GM23338 (cell line): ENCODE data around the gene SPHK1.

Experiments
- CREB1 ChIP-seq: fragments of 250-450 bp; sonication (Bioruptor Pico); IDR thresholded peaks from 2 replicates; pipeline ENCODE4 v1.5.0; 2020; ENCODE audit warnings: low read depth, mild to moderate bottlenecking, moderate library complexity
- ETS1 ChIP-seq: IDR thresholded peaks from 2 replicates; pipeline ENCODE4 v1.6.1; 2016; ENCODE audit warnings: antibody characterized with exemption
- EZH2 ChIP-seq: fragments of 200-600 bp; sonication (generic); IDR thresholded peaks from one replicate; pipeline ENCODE4 v1.8.0; 2017; ENCODE audit warnings: antibody characterized with exemption, mild to moderate bottlenecking, low read depth; ENCODE audit not compliant: unreplicated experiment
- EZH2phosphoT487 ChIP-seq: fragments of 200-600 bp; sonication (generic); IDR thresholded peaks from one replicate; pipeline ENCODE4 v1.8.1; 2018; ENCODE audit warnings: antibody characterized with exemption; ENCODE audit not compliant: unreplicated experiment
- JUNB ChIP-seq: IDR thresholded peaks from one replicate; pipeline ENCODE4 v1.6.1; 2016; ENCODE audit warnings: antibody characterized with exemption; ENCODE audit not compliant: unreplicated experiment
- NANOG ChIP-seq: IDR thresholded peaks from 2 replicates; pipeline ENCODE4 v1.6.1; 2016; ENCODE audit warnings: antibody characterized with exemption, borderline replicate concordance
- POLR2AphosphoS5 ChIP-seq: IDR thresholded peaks from 2 replicates; pipeline ENCODE4 v1.6.1; 2016; ENCODE audit warnings: antibody characterized with exemption, low read depth
- REST ChIP-seq: IDR thresholded peaks from one replicate; pipeline ENCODE4 v1.6.1; 2018; ENCODE audit warnings: antibody characterized with exemption; ENCODE audit not compliant: unreplicated experiment
- ZNF114 ChIP-seq: fragments of 250-450 bp; sonication (Bioruptor Pico); IDR thresholded peaks from 2 replicates; pipeline ENCODE4 v1.5.0; 2020; ENCODE audit warnings: mild to moderate bottlenecking, moderate library complexity
- ZNF331 ChIP-seq: fragments of 250-450 bp; sonication (Bioruptor Pico); IDR thresholded peaks from 2 replicates; pipeline ENCODE4 v1.5.0; 2020; ENCODE audit warnings: low read depth, mild to moderate bottlenecking, moderate library complexity
- TF ChIP-seq, protein P1 (sequence below), 2 experiments: fragments of 200-600 bp in 1 of 2; sonication (generic) in 1 of 2; conservative IDR thresholded peaks; 2 replicates each; pipeline versions ENCODE4 v1.5.1 to v1.6.1; 2016 to 2017; ENCODE audit warnings: antibody characterized with exemption in 2 of 2, low read depth in 2 of 2, mild to moderate bottlenecking in 2 of 2, moderate library complexity in 1 of 2

DNA sequence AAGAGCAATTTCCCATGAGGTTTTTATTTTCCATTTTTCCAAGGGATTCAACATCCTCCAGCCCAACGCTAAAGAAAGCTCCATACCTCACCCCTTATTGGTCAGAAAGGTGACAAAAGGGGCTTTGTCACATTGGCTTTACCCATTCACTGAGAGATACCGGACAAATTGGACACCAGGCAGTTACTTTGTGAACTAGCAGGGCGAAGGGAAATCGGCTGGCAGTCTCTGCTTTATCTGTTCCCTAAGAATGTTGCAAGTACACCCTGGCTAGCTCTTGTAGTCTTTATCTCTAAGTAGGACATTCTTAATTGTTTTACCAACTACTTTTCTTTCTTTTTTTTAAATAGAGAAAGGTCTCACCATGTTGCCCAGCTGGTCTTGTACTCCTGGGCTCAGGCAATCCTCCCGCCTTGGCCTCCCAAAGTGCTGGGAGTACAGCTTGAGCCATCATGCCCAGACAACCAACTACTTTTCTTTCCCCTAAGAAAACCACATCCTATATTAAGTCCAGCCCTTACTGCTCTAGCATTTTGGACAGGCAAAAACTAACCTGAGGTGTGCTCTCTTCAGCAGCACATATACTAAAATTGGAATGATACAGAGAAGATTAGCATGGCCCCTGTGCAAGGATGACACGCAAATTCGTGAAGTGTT lies 47.5 kb upstream of the SPHK1 start:
- no peak for TF ChIP-seq EZH2
- TF ChIP-seq, protein P1, sequence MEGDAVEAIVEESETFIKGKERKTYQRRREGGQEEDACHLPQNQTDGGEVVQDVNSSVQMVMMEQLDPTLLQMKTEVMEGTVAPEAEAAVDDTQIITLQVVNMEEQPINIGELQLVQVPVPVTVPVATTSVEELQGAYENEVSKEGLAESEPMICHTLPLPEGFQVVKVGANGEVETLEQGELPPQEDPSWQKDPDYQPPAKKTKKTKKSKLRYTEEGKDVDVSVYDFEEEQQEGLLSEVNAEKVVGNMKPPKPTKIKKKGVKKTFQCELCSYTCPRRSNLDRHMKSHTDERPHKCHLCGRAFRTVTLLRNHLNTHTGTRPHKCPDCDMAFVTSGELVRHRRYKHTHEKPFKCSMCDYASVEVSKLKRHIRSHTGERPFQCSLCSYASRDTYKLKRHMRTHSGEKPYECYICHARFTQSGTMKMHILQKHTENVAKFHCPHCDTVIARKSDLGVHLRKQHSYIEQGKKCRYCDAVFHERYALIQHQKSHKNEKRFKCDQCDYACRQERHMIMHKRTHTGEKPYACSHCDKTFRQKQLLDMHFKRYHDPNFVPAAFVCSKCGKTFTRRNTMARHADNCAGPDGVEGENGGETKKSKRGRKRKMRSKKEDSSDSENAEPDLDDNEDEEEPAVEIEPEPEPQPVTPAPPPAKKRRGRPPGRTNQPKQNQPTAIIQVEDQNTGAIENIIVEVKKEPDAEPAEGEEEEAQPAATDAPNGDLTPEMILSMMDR (conservative IDR thresholded peaks at IDR 0.05; ENCODE audit: low read depth in 2 of 2): no peak
- TF ChIP-seq ZNF331 (CRISPR knock-in tag): no peak
- TF ChIP-seq EZH2phosphoT487: no peak
- TF ChIP-seq REST: no peak
- no peak for TF ChIP-seq ETS1
- no peak for TF ChIP-seq CREB1
- no peak for TF ChIP-seq POLR2AphosphoS5
- TF ChIP-seq NANOG: no peak
- TF ChIP-seq JUNB: no peak
- no peak for TF ChIP-seq ZNF114
